K562 treated with DMSO at 1 percent for 48 hours (cell line): Measurements from ENCODE around the gene PPFIBP2. TPM values are rescaled to one million over a fixed set of nuclear protein-coding genes. Genes with fewer than 3 reads are reported as not detected.

Source experiments
- total RNA-seq: library from RNA; unstranded; fragments of 300-600 nt; gene quantifications from 2 replicates; pipeline ENCODE4 v1.2.3, GENCODE V29; 2022; ENCODE audit warnings: low replicate concordance; ENCODE audit errors: extremely low read depth

PPFIBP2 gene
- total RNA-seq, result not detected in 2 replicates

DNA sequence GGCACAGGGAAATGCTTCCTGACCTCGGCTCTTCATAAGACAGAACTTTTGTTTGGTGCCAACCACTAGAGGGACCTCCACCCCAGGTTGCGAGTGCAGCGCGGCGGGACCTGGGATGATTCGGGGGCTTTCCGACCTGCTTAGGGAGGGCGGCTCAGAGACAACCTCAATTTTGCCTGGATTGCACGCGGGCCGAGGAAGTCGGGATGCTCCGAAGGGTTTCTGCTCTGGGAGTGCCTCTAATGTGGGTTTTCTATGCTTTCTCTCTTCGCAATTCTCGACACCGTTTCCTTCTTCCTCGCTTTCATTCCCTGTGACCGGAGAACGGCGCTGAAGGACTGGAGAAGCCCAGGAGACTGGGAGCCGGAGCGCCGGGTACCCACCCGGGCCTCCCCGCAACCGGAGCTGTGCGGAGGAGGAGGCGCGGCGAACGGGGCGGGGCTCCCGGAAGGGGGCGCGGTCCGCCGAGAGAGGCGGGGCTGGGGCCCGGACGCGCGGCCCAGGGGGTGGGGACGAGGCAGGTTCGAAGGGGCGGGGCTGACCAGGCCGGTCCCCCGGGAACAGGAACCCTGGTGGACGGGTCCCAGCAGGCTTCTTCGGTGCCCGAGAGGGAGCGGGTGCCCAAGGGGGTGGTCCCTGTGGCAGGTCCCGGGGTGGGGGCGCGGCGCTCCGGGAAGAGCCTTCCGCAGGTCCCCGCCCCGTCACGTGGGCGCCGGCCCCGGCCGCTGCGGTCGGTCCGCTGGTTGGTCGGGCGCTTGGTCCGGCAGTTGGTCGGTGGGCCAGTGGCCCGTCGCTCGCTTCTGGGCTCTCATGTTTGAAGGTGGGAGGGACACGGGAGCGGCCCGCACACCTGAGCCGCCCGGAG lies at the start of gene PPFIBP2:
PPFIBP2 (plus strand) TSS at position 766 of the 865 bp plus-strand sequence. CDS start 35,477 bp downstream, outside the sequence.

DNA sequence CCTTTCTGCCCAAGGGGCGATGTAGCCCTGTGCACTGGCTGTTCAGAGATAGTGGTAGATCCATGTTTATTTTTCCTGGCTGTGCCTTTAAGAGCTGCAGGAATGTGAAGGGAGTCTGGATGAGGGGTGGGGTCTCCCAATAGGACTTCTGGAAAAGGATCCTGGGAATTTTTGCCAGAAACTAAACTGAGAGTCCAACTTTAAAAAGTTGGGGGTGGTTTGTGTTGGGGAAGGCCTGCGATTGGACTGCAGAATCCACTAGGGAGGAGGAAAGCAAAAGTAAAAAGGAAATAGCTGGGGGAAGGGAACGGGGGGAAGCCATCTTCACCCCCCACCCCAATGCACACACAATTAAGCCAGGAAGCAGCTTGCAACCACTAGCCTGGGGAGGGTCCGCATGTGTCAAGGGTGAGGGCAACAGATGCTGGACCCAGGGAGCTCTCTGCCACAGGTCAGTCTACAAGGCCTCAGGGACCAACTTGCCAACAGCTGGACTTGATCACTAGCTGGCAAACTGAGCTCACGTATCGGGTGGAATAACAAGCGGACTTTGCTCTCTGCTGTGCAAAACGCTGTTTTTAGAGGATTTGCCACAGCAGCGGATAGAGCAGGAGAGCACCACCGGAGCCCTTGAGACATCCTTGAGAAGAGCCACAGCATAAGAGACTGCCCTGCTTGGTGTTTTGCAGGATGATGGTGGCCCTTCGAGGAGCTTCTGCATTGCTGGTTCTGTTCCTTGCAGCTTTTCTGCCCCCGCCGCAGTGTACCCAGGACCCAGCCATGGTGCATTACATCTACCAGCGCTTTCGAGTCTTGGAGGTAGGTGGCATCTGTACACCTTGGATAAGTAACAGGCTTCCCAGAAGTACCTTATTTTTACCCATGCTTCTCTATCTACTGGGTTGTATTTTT lies 28.4 kb upstream of the PPFIBP2 start, which contains the start of gene OLFML1:
OLFML1 (plus strand) TSS at position 321 of the 912 bp plus-strand sequence; CDS start at position 691, 370 bp downstream.

DNA sequence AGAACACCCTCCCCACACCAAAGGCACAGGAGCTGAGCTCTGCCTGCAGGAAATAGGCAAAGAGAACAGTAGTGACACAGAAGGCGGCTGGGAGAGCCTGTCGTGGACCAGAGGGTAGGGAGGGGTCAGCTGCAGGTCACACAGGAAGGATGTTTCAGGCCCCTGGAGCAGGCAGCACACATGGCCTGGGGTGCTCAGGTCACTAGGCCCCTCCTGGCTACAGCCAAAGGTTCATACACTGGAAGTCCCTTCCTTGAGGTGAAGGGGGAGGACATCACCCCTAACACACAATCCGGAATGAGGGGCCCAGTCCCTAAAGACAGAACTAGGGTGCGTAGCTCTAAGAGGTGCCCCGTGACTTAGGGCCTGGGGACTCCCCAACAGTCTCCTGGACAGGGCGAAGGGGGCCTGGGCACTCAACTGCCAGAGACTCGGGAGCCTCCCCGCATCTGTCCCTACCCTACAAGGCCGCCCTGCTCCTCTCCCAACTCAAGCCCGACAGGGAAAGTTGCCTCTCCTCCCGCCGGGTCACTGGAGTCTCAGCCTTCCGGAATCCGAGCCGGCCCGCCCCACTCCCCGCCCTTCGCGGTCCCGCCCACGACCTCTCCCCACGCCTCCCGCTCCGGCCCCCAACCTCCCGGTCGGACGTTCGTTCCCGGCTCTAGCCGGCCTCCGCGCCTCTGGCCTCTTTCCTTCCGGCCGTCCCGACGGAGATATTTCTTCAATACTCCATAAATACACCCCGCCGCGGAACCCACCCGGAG lies 159.3 kb downstream of the PPFIBP2 start, which contains the start of gene CYB5R2:
CYB5R2 (minus strand) TSS at position 541 of the 764 bp plus-strand sequence. CDS start 675 bp downstream, outside the sequence.

Other genes with a start within 250 kb of the PPFIBP2 start
- gene OLFML1, start 28.5 kb upstream of the PPFIBP2 start, total RNA-seq, result not detected in 2 replicates
- not detected in 2 replicates for gene CYB5R2, start 159.5 kb downstream of the PPFIBP2 start, total RNA-seq
- gene OVCH2, start 192.5 kb downstream of the PPFIBP2 start, total RNA-seq, result not detected in 2 replicates